ENCODE measurements around the gene ADD3.

The ADD3 gene

GRCh38 chr10:110006358-110007160 lies 1.2 kb upstream of the ADD3 start:
- no peak for DNase-seq

GRCh38 chr10:110007161-110007700 lies 553 bp upstream of the ADD3 start:
- no peak for DNase-seq

GRCh38 chr10:110008518-110009339 lies 945 bp downstream of the ADD3 start:
- peak; percentile 34 for DNase-seq

GRCh38 chr10:110009736-110010475 lies 2.1 kb downstream of the ADD3 start:
- DNase-seq, result peak; percentile 61

GRCh38 chr10:110010486-110011378 lies 2.9 kb downstream of the ADD3 start:
- no peak for DNase-seq

GRCh38 chr10:110011681-110012080 lies 3.9 kb downstream of the ADD3 start:
- DNase-seq, result no peak

- no peak for DNase-seq
These were observed 6.0 kb downstream of the ADD3 start for GRCh38 chr10:110013630-110014293.

- DNase-seq, result no peak
These were observed 8.3 kb downstream of the ADD3 start for GRCh38 chr10:110016039-110016438.

GRCh38 chr10:110017052-110017451 lies 9.3 kb downstream of the ADD3 start:
- DNase-seq, result no peak

- no peak for DNase-seq
These were observed 10.1 kb downstream of the ADD3 start for GRCh38 chr10:110017907-110018306.

GRCh38 chr10:110020265-110020664 lies 12.5 kb downstream of the ADD3 start:
- DNase-seq, result no peak

GRCh38 chr10:110022716-110023504 lies 15.1 kb downstream of the ADD3 start:
- DNase-seq, result no peak

GRCh38 chr10:110023785-110024465 lies 16.1 kb downstream of the ADD3 start:
- no peak for DNase-seq

- DNase-seq, result no peak
These were observed 21.7 kb downstream of the ADD3 start for GRCh38 chr10:110029450-110029849.

- no peak for DNase-seq
These were observed 25.3 kb downstream of the ADD3 start for GRCh38 chr10:110032801-110033700.

- DNase-seq, result no peak
These were observed 26.0 kb downstream of the ADD3 start for GRCh38 chr10:110033701-110034235.

GRCh38 chr10:110034596-110034995 lies 26.8 kb downstream of the ADD3 start:
- no peak for DNase-seq

All from effector CD4-positive, alpha-beta T cell (primary cell).